ENCODE results near the gene ARMH3. TPM values are rescaled to one million over a fixed set of nuclear protein-coding genes. Genes with fewer than 3 reads are reported as not detected.

ARMH3 gene
- total RNA-seq, 1 experiment from 2014 or later, result 9.7 TPM

DNA sequence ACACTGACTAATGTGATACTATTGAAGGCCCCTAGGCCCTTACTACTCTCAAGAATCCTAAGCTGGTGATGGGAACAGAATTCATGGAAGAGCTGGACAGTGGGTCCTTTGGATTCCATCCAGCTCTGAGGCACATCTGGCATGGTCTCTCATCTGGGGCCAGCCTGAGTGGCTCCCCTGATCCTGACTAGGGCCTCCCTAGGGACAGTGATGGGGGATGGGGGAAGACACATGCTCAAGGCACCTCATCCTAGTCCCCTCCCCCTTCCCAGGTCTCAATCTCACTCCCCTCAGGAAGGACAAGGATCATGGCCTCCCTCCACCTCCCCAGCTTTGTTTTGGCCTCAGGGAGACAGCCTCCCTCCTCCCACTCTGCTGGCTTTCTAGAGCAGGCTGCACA, 214.1 kb downstream of the ARMH3 start:
- no peak for ATAC-seq
- Histone ChIP-seq H4K20me1 (ENCODE audit: low read length) (no peaks in the 10 kb centered on the region), H3K27ac (ENCODE audit: low read length) (no peak overlapping the region), H3K9ac (ENCODE audit: low read length) (no peak overlapping the region), H3K4me2 (ENCODE audit: low read length) (no peak overlapping the region), H3K36me3 (ENCODE audit: low read depth, low read length) (no peaks in the 10 kb centered on the region), H3K9me2 (replicated peaks; ENCODE audit: low read length) (no peaks in the 10 kb centered on the region), H2AFZ (ENCODE audit: low read length) (no peak overlapping the region), H3F3A (ENCODE audit: low read length, unreplicated experiment) (no peaks in the 10 kb centered on the region), H3K79me2 (ENCODE audit: low read length) (no peaks in the 10 kb centered on the region), H3K4me1 (ENCODE audit: insufficient read depth, low read length) (peaks cover 7% of the 10 kb centered on the region; the same call in 1 of the 2 replicates), H3K27me3 (ENCODE audit: low read length) (no peaks in the 10 kb centered on the region), H3K9me3 (ENCODE audit: low read length) (no peaks in the 10 kb centered on the region), H3K4me3 (ENCODE audit: low read length) (no peak overlapping the region)
- no TSS peak for BruUV-seq (replicated peaks)
- intact Hi-C loops (cut with micrococcal nuclease), result loop anchor here (2.0 kb wide), 1 partner anchor 47 kb away; no protein-coding TSS in a partner anchor
- no peak for DNase-seq
- CTCF ChIA-PET, result interaction anchor here (0.6 to 2.6 kb wide), 9 partner anchors 38 to 231 kb away, joined by 3 to 36 read pairs (median 5); no protein-coding TSS in a partner anchor
- POLR2A ChIA-PET (ENCODE audit: unreplicated experiment), result interaction anchor here (0.7 kb wide), 1 partner anchor 100 kb away, joined by 3 read pairs; no protein-coding TSS in a partner anchor
- TF ChIP-seq, protein P1, sequence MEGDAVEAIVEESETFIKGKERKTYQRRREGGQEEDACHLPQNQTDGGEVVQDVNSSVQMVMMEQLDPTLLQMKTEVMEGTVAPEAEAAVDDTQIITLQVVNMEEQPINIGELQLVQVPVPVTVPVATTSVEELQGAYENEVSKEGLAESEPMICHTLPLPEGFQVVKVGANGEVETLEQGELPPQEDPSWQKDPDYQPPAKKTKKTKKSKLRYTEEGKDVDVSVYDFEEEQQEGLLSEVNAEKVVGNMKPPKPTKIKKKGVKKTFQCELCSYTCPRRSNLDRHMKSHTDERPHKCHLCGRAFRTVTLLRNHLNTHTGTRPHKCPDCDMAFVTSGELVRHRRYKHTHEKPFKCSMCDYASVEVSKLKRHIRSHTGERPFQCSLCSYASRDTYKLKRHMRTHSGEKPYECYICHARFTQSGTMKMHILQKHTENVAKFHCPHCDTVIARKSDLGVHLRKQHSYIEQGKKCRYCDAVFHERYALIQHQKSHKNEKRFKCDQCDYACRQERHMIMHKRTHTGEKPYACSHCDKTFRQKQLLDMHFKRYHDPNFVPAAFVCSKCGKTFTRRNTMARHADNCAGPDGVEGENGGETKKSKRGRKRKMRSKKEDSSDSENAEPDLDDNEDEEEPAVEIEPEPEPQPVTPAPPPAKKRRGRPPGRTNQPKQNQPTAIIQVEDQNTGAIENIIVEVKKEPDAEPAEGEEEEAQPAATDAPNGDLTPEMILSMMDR (conservative IDR thresholded peaks at IDR 0.05; ENCODE audit: low read depth, low read length), result no peak
- TF ChIP-seq EZH2 (IDR thresholded peaks at IDR 0.05; ENCODE audit: low read length, unreplicated experiment), result no peak

DNA sequence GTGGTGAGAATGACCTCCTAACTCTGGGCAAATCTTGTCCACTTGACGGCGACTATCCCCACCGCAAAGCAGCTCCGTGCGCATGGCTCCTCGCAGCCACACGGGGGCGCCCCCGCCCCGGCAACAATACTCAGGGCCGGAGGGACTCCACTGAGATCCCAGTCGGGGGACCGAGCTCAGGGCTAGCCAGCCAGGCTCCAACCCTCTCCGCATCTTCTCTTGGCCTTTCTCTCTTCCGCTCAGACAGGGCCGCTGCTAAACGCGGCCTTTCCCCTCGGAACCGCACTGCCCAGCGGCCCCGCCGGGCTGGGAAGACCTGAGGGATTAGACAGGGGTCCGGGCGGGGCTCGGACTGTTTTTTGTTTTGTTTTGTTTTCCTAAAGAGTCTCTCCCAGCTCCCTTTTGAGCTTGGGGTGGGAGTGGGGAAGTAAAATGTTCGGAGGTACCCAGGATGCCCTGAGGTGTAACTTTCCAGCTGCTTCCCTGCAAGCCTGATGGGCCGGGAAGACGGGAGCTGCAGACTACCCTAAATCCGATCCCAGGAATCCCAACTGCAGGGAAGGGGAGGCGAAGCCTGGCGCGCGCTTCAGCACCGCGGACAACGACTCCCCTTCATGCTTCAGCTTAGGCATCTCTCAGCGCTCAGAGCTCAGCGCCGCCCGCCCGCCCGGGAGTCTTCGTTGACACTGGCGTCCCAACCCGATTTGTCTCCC, 215.1 kb downstream of the ARMH3 start:
- no peaks in the 10 kb centered on the region for H3K79me2 ChIP-seq (ENCODE audit: low read length)
- H3F3A ChIP-seq (ENCODE audit: low read length, unreplicated experiment), result no peaks in the 10 kb centered on the region
- H3K9me3 ChIP-seq (ENCODE audit: low read length), result no peaks in the 10 kb centered on the region
- intact Hi-C loops (cut with micrococcal nuclease), result loop anchor here (1.0 to 2.0 kb wide), 3 partner anchors 38 to 169 kb away; no protein-coding TSS in a partner anchor
- H3K27me3 ChIP-seq (ENCODE audit: low read length), result no peaks in the 10 kb centered on the region
- no TSS peak for BruUV-seq (replicated peaks)
- H3K4me3 ChIP-seq (ENCODE audit: low read length), result peak overlapping the region; percentile 65
- no peak overlapping the region for H3K9ac ChIP-seq (ENCODE audit: low read length)
- H3K9me2 ChIP-seq (replicated peaks; ENCODE audit: low read length), result no peaks in the 10 kb centered on the region
- CTCF ChIA-PET, result interaction anchor here (0.5 to 2.6 kb wide), 16 partner anchors 23 to 1780 kb away, joined by 3 to 36 read pairs (median 4); partner anchors contain the start of genes ACTR1A and OGA
- TF ChIP-seq EZH2phosphoT487 (IDR thresholded peaks at IDR 0.05; ENCODE audit: borderline replicate concordance, low read length) (no peak), EZH2 (IDR thresholded peaks at IDR 0.05; ENCODE audit: low read length, unreplicated experiment) (no peak)
- TF ChIP-seq, protein P1 (conservative IDR thresholded peaks at IDR 0.05; ENCODE audit: low read depth, low read length), result peak; percentile 92
- no peaks in the 10 kb centered on the region for H3K36me3 ChIP-seq (ENCODE audit: low read depth, low read length)
- H3K27ac ChIP-seq (ENCODE audit: low read length), result no peak overlapping the region
- peak overlapping the region; percentile 88 for H3K4me2 ChIP-seq (ENCODE audit: low read length)
- H2AFZ ChIP-seq (ENCODE audit: low read length), result peak overlapping the region; percentile 35
- no peaks in the 10 kb centered on the region for H4K20me1 ChIP-seq (ENCODE audit: low read length)
- DNase-seq (peak; percentile 85), ATAC-seq (peak; percentile 88)
- peaks cover 7% of the 10 kb centered on the region; the same call in 1 of the 2 replicates for H3K4me1 ChIP-seq (ENCODE audit: insufficient read depth, low read length)
- POLR2A ChIA-PET (ENCODE audit: unreplicated experiment), result interaction anchor here (0.7 kb wide), 1 partner anchor 101 kb away, joined by 3 read pairs; no protein-coding TSS in a partner anchor

All from PC-3 (cell line).